NCI-H2196 treated with DMSO at 0.1 percent for 48 hours (cell line): ENCODE measurements around the gene GALNT10.

Source experiments
- DNase-seq: peaks from one replicate; lab custom pipeline; 2025; ENCODE audit not compliant: unreplicated experiment; lab: John Stamatoyannopoulos, UW

Gene GALNT10

DNA sequence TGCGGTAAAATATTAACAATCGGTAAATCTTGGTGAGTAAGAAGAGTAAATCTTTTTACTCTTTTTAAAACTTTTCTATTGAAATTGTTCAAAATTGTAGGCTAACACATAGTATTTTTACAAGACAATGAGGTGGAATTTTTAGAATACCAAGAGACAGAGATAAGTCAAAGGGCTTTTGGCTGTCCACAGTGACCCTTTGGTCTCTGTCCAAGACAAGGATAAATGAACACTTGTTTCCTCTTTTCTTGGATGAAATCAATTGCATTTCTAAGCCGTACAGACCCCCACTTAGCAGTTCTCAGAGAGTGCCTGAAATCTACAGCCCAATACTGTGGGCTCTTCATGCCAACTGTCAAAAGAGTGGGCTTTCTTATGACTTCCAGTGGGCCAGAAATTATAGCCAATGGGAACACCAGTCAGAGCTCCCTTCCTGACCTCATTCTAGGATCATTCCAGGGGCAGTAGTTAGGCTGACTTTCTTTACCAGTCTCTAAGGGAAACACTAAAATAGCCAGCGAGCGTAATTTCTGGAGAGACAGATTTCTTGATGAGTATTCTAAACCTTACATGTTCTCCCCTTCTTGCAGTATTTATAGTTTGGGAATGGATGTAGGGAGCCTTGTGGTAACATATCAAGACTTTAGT is 74.1 kb downstream of the GALNT10 start:
- no peak for DNase-seq

DNA sequence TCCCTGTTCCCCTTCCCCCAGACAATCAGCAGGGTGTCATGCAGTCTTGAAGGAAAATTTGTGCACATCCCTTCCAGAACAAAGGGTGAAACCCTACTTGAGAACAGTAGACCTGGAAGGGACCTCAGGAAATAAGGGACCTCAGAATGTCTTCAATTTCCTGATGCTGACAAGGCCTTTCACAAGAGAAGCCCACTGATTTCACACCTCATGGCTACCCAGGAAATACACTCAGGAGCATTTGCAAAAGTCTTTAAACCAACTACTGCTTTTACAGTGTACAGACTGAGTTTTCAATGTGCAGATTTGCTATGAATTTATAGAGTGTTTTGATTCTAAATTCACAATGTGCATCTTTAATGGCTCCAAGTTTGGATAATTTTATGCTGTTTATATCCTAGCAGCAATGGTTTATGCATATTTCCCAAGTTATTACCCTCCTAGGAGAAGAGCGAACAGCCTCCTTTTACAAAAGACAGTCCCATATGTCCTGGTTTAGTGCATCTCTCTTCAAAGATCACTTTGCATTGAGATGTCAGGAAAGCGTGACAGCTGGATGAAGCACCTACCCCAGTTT is 74.8 kb downstream of the GALNT10 start:
- DNase-seq = no peak

DNA sequence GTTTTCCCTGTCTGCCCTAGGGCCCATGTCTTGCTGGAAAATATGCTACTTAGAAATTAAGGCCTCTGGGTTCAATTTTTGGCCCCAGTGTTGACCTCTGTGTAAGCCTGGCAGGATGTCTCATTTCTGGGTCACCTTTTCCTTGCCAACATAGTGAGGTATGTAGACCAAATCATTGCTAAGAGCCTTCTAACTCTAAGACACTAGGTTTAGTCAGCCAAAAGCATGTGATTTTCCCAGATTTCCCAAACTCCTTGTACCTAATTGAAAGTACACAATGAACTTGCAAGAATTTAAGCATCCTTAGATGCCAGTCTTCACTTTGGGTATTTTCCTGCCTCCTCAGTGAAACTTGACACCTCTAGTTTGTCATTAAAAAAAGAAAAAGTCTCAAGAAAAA is 77.0 kb downstream of the GALNT10 start:
- no peak for DNase-seq

DNA sequence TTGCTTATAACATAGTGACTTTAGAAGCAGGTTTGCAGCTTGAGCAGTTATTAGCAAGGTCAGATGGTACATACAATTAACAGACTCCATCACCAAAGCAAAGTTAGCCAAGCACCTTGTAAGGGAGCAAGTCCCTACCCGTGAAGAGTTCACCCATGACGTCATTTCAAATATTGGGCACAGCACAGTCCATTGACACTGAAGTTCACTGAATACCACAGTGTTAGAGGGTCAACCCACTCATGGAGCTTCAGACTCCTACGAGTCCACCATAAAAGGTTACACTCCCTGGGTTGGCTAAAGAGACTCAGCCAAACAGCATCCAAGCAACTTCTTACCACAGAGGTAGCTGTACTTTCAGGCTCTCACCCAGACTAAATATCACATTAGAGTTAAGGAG is 77.5 kb downstream of the GALNT10 start:
- DNase-seq = no peak

DNA sequence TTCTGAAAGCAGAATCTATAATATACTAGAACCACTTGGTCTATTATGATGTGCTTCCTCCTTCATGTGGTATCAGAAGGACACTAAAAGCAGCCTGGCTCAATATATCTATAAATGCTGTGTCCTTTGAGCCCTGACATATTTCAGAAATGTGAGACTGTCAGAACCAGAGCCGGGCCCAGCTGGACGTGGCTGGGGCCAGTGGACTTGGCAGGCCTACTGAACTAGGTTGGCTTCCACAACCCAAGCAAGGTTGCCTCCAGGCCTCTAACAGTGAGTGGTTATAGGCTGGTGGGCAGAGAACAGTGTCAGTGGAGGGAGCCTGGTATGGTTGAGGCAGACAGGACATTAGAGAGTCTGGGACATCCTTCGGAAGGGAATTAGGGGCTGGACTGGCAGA is 78.9 kb downstream of the GALNT10 start:
- no peak for DNase-seq

DNA sequence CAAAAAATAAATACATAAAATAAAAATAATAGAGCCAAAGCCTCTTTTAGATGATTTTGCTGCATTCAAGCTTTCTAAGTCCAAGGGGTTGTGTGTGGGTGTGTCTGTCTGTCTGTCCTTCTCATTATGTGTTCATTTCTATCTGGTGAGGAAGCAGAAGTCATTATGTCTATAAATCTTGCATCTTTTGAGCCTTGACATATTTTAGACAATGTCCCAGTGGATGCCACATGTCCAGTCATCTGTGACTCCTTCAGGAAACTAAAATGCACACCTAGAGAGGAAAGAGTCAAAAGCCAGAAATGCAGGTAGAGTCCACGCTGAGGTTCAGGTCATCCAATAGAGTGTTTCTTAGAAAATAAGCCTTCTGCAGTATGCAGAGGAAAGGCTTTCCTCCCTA is 80.9 kb downstream of the GALNT10 start:
- DNase-seq = no peak

DNA sequence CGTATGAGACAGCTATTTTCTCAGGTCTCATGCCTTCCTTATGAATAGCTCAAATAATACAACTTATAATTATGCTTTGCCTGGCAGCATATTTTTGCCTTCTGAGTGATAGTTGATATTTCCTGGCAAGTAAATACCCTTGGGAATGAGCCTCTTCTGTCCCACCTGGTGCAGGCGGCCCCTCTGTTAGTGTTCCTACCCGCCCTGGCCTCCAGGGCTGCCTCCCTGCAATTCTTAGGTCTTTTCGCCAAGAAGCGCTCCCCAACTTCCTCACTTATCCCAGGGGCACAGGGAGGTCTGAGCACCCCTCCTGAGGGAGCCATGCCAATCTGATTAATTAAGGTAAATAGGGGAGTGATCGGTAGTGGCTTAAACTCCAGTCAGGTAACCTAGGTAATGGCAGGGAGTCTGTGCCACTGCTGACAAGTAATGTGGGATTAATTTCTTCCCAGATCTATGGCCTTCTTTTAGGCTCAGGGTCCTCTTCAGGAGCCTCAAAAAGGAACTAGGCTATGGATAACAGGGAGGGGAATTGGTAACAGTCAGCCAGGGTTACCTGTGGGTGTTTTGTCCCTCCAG is 81.5 kb downstream of the GALNT10 start:
- DNase-seq = no peak

DNA sequence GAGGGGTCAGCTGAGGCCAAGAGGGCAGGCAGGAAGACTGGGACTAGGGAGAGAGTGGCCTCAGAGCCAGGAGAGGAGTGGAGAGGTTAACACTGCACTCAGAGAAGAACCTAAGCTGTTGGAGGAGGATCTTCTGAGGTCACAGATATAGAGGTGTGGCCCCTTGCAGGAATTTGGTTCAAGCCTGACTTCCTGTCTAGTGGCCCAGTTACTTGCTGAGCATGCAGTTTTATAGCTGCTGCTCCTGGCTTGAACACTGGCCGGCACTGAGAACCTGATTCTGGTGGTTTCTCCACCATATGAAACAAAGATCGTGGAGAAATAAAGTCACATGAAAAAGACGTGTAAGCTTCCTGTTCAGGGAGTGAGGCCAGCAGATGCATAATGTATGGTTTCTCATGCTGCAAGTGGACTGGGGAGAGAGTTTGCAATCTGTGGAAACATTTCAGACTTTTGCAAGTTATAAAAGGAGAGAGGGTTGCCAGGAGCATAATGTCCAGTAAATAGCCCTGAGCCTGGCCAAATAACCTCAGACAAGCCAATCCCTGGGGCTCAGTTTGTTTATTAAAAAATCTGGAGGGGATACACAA is 82.6 kb downstream of the GALNT10 start:
- DNase-seq = no peak

DNA sequence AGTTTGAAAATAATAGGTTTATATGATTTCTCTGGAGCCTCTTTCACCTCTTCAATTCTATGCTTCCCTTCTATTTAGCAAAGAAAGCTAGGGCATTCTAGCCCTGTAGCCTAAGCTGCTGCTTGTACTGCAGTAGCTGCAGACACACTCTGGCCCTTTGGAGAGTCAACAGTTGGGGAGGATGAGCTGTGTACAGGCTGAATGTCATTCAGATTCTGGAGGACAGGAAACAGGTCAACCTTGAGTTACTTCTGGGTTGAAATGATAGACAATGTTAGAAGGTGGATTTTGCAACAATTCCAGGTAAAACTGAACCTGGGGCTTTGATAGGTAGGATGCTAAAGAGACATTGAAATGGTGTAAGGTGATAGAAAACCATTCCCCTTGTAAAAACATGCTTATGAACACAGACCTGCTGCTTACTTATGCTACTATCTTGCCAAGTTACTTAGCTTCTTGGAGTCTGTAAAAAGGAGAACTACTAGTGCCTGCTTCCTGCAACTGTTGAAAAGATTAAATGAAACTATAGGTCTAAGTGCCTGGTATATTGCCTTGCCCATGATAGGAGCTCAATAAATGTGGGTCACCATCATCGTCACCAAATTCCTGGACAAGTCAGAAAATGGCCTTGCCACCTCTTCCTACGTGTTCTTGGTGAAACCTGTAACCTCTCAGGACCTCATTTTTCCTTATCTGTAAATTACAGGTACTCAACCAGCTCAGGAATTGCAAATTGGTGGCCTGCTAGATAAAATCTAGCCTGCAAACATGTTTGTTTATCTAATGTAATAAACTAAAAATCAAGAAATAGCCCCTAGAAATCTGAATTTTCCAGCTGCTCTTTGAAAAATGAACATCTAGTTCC is 83.7 kb downstream of the GALNT10 start:
- no peak for DNase-seq

DNA sequence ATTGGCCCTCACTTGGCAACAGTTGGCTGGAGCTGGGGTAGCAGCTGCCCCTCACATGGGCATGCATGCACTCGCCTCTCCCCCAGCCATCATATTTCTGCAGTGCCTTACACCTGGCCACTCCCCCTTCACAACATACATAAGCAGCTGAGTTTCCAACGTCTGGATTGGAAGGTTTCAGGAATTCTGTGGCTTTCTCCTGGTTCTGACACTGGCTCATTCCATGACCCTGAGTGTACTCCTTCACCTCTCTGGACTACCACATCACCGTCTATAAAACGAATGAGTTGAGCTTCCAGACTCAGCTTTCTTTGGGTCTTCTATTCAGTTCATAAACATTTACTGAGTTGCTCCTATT is 84.3 kb downstream of the GALNT10 start:
- DNase-seq = no peak

DNA sequence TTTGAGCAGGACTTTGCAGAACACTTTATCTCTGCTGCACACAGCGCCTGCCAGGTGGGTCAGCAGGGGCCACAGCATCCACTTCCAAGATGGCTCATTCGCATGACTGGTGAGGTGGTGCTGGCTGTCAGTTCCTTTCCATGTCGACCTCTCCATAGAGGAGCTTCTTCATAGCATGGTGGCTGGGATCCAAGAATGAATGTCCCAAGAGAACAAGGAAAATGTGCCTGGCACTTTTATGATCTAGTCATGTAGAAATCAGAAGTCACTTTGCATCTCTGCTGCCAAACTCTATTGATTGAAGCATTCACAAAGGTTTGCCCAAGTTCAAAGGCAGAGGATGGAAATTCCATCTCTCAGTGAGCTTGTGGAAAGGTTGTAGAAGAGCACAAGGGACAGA is 85.0 kb downstream of the GALNT10 start:
- DNase-seq = no peak

DNA sequence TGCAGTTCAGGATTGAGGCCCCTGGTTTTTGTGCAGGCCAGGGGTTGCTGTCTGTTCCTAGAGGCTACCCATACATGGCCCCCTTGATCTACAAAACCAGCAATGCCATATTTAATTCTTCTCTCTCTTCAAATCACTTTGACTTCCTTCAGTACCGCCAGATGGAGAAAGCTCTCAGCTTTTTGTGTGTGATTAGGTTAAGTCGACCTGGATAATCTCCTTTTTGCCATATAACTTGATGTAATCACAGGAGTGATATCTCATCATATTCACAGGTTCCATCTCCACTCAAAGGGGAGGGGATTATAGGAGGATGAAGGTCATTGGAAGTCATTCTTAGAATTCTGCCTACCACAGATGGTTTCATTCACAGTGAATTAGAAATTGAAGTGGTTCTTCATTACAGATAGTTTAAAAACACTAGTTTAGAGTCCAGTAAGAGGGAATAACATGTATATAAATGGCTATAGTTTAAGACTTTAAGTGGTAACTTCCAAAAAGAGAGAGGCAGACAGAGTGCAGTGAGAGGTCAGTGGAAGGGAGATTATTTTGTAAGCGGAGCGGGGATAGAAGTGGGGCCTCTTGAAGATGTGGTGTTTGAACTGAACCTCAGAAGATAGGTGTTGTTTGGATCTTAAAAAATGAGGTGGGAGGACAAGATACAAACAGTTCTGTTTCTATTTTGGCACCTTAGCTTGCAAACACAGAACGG is 85.9 kb downstream of the GALNT10 start:
- no peak for DNase-seq

DNA sequence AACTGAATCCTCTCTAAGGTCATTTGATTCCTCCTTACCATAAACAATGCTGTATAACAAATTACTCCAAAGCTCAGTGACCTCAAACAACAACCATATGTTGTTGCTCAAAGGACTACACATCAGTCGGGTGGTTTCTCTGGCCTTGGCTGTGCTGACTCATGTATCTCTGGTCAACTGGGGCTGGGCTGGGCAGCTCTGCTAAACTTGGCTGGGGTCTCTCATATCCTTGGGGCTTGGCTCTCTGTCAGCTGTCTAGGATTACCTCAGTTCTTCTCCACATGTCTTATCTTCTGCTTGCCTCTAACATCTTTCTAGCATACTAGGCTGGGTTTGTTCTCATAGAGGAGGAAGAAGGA is 86.4 kb downstream of the GALNT10 start:
- DNase-seq = no peak

DNA sequence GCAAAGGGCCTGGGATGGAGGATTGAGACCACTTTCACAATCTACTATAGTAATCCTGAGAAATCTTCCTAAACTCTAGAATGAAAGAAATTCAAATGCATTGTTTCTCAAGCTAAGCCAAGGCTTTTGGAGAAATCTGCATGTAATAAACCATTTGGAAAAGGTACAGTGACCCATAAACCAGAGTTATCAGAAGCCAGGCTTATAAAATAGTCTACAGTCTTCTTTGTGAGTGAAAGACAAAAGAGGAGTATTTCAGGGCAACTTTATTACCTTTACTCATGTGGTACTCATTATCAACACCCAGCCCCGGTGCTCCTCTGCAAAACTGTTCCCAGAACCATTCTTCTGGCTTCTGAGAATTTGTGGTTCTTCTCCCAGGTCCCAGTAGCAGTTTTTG is 87.0 kb downstream of the GALNT10 start:
- DNase-seq = no peak

DNA sequence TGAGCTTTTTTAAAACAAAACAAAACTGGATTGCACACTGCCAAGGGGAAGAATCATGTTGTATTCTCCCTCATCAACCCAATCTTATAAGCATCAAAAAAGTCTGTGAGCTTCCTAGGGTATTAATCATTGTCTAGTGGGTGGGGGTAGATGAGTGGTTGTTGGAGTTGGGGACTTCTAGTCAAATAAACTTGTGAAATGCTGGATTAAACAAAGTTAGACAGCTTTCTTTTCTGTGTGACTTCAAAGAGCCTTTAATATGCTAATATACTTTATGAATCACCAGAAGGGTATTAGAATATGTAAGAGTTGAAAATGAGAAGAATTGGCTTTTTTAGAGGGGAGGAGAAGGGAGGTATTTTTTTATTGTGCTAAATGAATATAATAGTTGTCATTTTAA is 87.7 kb downstream of the GALNT10 start:
- DNase-seq = no peak

DNA sequence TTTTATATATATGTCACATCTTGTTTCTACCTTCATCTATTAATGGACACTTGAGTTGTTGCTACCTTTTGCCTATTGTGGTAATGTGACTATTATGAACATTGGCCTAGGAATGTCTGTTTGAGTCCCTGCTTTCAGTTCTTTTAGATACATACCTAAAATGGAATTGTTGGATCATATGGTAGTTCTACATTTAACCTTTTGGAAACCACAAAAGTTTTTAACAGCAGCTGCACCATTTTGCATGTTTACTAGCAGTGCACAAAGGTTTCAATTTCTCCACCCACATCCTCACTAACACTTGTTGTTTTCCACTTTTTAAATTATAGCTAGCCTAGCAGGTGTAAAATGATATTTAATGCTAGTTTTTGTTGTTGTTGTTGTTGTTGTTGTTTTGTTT is 88.4 kb downstream of the GALNT10 start:
- no peak for DNase-seq

DNA sequence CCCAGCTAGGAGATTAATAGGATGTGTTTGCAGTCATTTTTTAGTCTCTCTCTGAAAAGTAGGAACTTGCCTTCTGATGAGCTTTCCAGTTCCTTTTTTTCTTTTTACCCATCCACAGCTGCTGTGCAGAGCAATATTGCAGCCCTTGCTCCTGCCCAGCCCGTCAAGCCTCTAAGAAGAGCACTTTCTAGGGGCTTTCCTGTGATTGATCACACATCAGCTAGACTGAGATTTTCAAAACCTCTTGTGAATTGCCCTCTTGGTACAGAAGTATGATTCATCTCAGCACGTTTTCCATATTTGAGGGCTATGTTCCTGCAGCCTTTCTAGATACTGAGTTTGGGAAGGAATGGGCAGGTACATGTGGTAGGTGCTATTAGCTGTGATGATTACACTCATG is 93.9 kb downstream of the GALNT10 start:
- DNase-seq = no peak

DNA sequence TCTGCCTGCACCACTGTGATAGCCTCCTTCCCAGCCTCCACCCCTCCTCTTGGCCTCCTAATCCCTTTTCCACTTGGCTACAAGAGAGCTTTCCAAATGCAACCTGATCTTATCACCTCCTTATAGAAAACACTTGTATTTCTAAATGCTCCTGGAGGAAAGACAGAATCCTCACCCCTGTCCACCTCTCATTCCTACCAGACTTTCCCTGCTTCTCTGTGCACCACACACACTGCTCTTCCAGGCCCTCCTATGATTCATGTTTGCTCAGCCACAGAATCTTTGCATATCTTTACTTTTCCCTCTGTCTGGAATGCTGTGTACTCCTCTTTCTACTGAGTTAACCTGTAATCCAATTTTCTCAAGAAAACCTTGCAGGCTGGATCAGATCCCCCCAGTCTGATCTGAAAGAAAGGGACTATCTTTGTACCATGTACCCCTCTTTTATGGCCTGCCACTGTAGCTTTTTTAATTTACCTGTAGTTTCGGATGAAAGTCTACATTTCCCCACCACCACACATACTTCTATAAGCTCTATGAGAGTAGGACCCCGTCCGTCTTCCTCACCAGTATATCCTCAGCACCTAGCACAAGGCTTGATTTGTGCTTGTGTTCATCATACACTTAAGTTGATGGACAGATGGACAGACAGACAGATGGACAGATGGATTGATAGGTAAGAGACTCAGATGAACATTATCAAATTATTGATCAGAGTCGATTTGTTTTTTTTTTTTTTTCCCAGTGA is 95.3 kb downstream of the GALNT10 start:
- no peak for DNase-seq

DNA sequence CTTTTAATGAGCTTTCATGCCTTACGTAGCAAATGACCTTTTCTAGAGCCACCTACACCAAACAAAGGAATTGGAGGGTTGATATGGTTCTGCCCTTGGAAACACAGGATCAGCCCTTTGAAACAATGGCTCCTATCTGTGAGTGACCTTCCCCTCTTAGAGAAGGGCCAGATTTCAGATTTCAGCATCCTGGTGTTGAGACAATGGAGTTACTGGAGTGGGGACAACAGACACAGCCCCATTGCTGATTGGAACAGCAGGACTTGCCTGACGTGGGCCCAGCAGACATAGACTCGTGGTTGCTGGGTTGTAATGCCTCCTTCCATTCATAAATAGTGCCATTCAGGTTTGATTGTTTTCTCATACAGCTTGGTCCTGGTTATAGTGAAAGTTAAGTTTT is 96.0 kb downstream of the GALNT10 start:
- DNase-seq = no peak

DNA sequence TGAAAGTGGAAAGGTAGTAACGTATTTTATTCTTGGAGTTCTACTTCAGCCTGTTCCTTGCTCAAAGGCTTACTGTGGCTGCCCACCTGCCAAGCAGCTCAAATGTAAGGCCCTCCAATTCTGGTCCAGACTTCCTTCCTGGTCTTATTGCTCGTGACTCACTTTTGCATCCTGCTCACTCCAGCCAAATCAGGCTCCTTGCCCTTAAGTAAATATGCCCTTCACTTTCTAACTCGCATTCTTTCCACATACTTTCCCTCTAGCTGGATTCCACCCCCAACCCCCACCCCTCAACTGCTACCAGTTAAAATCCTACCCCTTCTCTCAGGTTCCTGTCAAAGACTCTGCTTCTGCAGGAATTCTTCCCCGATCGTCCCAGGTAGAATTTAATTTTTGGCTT is 96.6 kb downstream of the GALNT10 start:
- DNase-seq = no peak
